Right ventricle myocardium inferior (tissue), 1 donor: ENCODE data around the gene NEMF. TPM values are rescaled to one million over a fixed set of nuclear protein-coding genes. Genes with fewer than 3 reads are reported as not detected.
"Not testable (repeated sequence)": the region's sequence is repeated elsewhere in the genome, so short reads cannot be mapped to it uniquely, and the experiment has no call there.

Experiments used
- ATAC-seq: fragments of 200-7000 bp; cut with Tn5 transposase; one replicate; pipeline ENCODE4 v1.9.1; 2020; ENCODE audit warnings: mild to moderate bottlenecking, moderate library complexity
- DNase-seq: peaks from one replicate; pipeline ENCODE4 v3.0.0; 2021; ENCODE audit errors: missing footprints
- intact Hi-C: fragments of 100-400 bp; cut with DNase I; formaldehyde crosslinking; loops from one replicate; pipeline ENCODE4 v1.11.0; 2022
- long read RNA-seq: library from polyadenylated mRNA; unstranded; transcript quantifications from one replicate; pipeline ENCODE4 v2.0.0, GENCODE V29; 2021
- total RNA-seq: library from RNA; stranded (reverse); fragmentation: NEBNext Ultra II Directional; extraction: Animal tissue kit (Norgen Biotek cat#: 25700); gene quantifications from one replicate; pipeline ENCODE4 v1.2.1, GENCODE V29; 2021
- donor health status: DM: no; HTN: yes; CAD: no; lungs with severe emphysema.

NEMF gene
- total RNA-seq = 60.5 TPM
- long read RNA-seq, full-length matches to known transcripts = 3 of 14 reads
- long read RNA-seq, partial matches to known transcripts = 9 of 14 reads
- long read RNA-seq, other reads (novel, unspliced or antisense) = 2 of 14 reads

GRCh38 chr14:49852301-49853157 is at the start of gene NEMF:
NEMF (minus strand) TSS chr14:49852788; CDS start chr14:49852753, 35 bp downstream.
- DNase-seq = peak; percentile 94
- intact Hi-C loops = no loop called here
- peak; percentile 91 for ATAC-seq

DNA sequence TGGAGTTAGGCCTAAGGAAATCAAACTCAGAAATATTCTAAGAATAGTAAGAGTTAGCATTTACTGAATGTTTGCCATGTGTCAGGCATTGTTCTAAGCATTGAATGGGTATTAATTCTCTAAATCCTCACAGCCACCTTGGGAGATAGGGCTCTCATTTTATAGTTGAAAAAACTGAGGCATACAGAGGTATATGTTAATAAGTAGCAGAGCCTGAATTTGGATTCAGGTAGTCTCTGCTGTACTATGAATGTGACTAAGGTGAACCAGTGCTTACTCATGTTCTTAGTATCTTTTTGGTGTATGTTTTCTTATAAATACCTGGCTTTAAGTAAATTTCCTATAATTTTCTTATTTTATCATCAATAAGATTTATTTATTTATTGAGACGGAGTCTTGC is 48.4 kb upstream of the NEMF start:
- DNase-seq (no peak), ATAC-seq (no peak)
- intact Hi-C loops = no loop called here

DNA sequence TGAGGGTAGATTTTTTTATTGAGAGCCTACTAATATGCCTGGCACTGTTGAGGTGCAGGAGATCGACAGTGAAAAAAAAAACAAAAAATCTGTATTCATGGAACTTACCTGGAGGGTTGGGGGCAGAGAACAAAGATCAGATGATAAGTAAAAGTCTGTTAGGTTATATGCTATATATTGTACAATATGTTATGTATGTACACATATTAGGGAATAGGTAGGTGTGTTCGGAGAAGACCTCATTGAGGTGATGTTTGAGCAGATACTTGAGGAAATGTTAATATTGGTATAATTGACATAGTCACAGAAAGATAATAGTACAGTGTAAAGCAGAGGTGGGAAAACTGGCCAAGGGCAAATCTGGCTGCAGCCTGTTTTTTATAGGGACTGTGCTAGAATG is 45.9 kb upstream of the NEMF start:
- no peak for DNase-seq
- intact Hi-C loops = no loop called here
- ATAC-seq = no peak

- ATAC-seq = no peak
- no peak for DNase-seq
- intact Hi-C loops = no loop called here
These were observed 45.4 kb upstream of the NEMF start for GRCh38 chr14:49897965-49898364.

DNA sequence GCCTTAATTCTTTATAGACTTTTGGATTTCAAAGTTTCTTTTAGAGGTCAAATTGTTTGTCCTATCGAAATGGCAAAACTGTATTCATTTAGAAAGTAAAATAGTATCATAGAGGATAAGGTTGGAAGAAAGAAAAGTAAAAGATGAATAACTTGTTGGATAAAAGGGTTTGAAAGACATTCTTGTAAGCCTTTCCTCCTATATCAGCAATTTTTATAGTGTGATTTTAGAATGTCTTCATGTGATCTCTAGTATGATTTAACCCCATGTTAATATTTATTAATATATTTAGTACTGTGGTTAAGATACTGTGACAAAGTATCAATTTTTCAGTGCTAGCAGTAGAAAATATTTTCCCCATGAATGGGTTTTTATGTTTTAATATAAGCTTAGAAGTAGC is 44.8 kb upstream of the NEMF start:
- DNase-seq (no peak), ATAC-seq (no peak)
- intact Hi-C loops = no loop called here

GRCh38 chr14:49896966-49897365 is 44.4 kb upstream of the NEMF start:
- DNase-seq (no peak), ATAC-seq (no peak)
- intact Hi-C loops = no loop called here

DNA sequence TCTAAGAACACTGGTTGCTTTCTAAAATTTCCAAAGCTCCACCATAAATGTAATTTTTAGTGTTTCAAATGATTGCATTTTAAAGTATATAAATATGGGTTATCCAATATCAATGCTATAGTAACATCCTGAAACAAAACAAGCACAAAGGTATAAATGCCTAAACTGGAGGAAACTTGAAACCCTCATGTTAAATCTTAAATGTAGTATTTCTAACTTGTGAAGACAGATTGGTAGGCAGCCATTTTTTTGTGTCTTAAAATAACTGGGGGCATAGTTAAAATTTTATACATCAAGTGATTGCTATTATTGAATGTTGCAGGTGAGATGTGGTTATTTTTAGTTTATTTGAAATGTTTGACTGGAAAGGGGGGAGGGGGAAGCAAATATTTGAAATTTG is 43.7 kb upstream of the NEMF start:
- DNase-seq, ATAC-seq, intact Hi-C loops: not testable (repeated sequence)

DNA sequence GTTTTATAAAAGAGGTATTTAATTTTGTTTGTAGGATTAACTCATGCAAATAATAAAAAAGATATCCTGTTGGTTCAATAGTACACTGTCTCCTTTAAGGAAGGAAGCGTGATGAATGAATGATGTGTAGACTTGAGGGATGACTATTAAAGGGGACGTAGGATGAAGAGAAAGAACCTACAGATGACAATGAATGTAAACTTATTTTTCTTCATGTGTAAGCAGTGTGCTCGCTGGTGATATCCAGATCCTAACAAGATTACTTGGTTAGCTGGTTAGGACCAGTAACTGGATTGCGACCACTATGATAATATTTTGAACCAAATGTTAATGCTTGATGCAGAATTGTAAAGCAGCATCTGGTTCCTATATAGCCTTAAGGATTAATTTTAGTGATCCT is 42.9 kb upstream of the NEMF start:
- ATAC-seq = no peak
- intact Hi-C loops = no loop called here
- no peak for DNase-seq

- intact Hi-C loops = loop anchor here (5.0 kb wide), 2 partner anchors 53 to 153 kb away; no protein-coding TSS in a partner anchor
- not testable (repeated sequence) for ATAC-seq, DNase-seq
These were observed 41.9 kb upstream of the NEMF start for GRCh38 chr14:49894214-49895107.

GRCh38 chr14:49893309-49894213 is 41.0 kb upstream of the NEMF start:
- ATAC-seq = peak; percentile 71
- intact Hi-C loops = loop anchor here (2.0 to 5.0 kb wide), 3 partner anchors 54 to 154 kb away; no protein-coding TSS in a partner anchor

DNA sequence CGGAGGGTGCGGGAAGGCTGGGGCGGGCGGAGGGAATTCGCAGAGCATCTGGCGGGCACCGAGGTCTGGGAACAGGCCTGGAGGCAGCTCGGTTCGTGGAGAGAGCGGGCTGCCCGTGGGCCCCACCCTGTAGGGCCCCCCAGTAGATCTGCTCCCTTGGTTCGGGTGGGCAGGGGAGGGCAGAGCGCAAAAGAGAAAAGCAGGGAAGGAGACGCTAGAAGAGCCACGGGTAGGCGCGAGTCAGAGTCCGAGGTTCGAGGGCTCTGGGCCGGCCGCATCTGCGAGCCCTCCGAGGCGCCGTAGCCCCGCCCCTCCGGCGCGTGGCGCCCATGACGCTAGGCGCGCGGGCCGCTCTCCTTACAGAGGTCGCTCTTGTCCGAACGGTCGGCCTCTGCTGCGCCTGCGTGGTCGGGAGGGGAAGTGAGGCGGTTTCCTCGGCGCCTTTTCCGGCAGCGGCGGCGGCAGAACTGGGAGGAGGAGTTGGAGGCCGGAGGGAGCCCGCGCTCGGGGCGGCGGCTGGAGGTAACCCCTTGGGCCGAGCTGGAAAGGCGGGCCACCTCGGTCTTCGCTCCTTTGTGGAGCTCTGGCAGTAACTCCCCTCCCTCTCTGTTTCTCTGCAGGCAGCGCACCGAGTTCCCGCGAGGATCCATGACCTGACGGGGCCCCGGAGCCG is 40.2 kb upstream of the NEMF start, which contains the start of gene ARF6:
Gene ARF6 (plus strand): TSS at position 447 of the 673 bp plus-strand sequence. CDS start 655 bp downstream, outside the sequence.
- ATAC-seq (peak; percentile 99), DNase-seq (peak; percentile 100)
- intact Hi-C loops = loop anchor here (1.0 to 5.0 kb wide), 4 partner anchors 24 to 155 kb away; no protein-coding TSS in a partner anchor

More at GRCh38 chr14:49893309-49894213, 41.0 kb upstream of the NEMF start:
- DNase-seq = peak; percentile 87

DNA sequence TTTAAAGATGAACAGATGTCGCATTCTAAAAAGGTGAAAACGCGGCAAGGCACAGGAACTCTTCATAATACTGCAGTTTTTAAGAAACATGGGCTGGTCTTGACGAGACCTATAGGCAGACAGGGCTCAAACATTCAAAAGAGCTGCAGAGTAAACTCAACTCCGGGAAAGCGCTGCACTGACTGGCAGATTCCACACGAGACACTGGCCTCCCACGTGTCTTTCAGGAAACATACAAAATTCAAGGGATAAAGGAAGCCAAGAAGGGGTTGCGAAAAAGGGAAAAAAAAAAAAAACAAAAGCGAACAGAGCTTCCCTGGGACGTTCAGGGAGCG is 39.7 kb upstream of the NEMF start:
- no peak for DNase-seq
- peak; percentile 66 for ATAC-seq
- intact Hi-C loops = loop anchor here (1.0 to 5.0 kb wide), 4 partner anchors 24 to 155 kb away; no protein-coding TSS in a partner anchor

- ATAC-seq = no peak
- DNase-seq = no peak
- intact Hi-C loops = no loop called here
These were observed 35.7 kb upstream of the NEMF start for GRCh38 chr14:49888293-49888692.

DNA sequence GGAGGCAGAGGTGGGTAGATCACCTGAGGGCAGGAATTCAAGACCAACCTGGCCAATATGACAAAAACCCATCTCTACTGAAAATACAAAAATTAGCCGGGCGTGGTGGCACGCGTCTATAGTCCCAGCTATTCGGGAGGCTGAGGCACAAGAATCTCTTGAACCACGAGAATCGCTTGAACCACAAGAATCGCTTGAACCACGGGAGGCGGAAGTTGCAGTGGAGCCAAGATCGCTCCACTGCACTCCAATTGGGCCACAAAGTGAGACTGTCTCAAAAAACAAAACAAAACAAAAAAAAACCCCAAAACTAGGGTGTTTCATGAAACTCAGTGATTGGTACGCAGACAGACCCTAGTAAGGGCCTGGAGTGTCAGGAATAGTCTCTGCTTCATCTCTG is 33.9 kb upstream of the NEMF start:
- no peak for DNase-seq
- intact Hi-C loops = no loop called here

GRCh38 chr14:49882826-49883694 is 30.5 kb upstream of the NEMF start:
- no peak for DNase-seq
- intact Hi-C loops = no loop called here
- no peak for ATAC-seq

More for the DNA sequence above, 33.9 kb upstream of the NEMF start:
- no peak for ATAC-seq

DNA sequence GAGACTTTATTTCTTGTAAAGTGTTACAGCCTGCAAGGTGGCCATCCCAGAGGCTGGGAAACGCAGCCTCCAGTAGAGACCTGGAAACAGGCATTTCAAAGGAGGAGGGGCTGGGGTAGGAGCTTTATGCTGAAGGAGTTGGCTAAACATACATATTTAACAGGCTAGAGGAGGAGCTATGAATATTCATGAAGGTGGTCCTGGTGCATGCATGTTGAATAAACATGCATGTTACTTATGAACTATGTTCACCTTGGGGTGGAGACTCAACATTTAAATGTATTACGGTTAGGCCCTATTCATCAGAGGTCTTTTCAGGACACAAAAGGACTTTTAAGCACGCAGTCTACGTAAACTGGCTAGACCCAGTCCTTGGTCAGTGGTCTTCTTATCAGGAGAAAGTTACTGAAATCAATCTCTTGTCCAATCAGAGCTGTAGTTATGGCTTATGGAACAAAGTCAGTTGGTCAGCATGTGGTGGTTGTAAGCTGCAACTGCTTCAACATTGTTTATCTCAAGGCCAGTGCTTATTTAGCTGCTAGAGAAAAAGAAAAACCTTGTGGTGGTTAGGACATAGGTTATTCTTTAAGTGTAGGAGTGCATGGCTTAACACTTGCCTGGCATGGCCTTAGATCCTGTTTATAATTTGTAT is 28.9 kb upstream of the NEMF start:
- intact Hi-C loops = no loop called here
- no peak for DNase-seq
- no peak for ATAC-seq
